Measurements from ENCODE around the gene RALGDS. TPM values are rescaled to one million over a fixed set of nuclear protein-coding genes. Genes with fewer than 3 reads are reported as not detected.
"Not testable (repeated sequence)": the region's sequence is repeated elsewhere in the genome, so short reads cannot be mapped to it uniquely, and the experiment has no call there.

Gene RALGDS
- total RNA-seq, 5 donors from 2014 or later (not counting 1 experiment from before 2014, with no cell fraction given): 81.0 to 161 (median 137) TPM

- Mint-ChIP-seq H3K4me3 (no peak overlapping the region), H3K9me3 (no peaks in the 10 kb centered on the region), H3K27ac (no peak overlapping the region), H3K27me3 (no peaks in the 10 kb centered on the region), H3K36me3 (peaks cover under 1% of the 10 kb centered on the region), H3K4me1 (peaks cover 23 to 31% (median 27%) of the 10 kb centered on the region in 3 donors)
- CTCF ChIA-PET: no interaction called here
- Histone ChIP-seq H3K4me1 (ENCODE audit: control insufficient read depth in 1 of 2, extremely low read depth in 1 of 2, insufficient read depth in 2 of 2, low read length in 2 of 2) (peaks cover 23 to 29% of the 10 kb centered on the region in 2 experiments), H3K27ac (ENCODE audit: low read length) (no peak overlapping the region), H3K27me3 (replicated peaks in 1 of 2; ENCODE audit: control insufficient read depth in 2 of 2, extremely low read depth in 1 of 2, insufficient read depth in 2 of 2, low read length in 1 of 2) (no peaks in the 10 kb centered on the region), H3K36me3 (ENCODE audit: control insufficient read depth in 2 of 2, extremely low read depth in 1 of 2, insufficient read depth in 1 of 2, low read length in 1 of 2) (peaks cover under 1 to 4% of the 10 kb centered on the region in 2 donors), H3K4me3 (ENCODE audit: control insufficient read depth in 1 of 2, extremely low read depth in 1 of 2, low read length in 1 of 2) (no peak overlapping the region), H3K9me3 (no peaks in the 10 kb centered on the region)
- WGBS (ENCODE audit: insufficient coverage): 80% methylated on average over 7 of the region's 8 CpGs
- no peak for ATAC-seq (replicated peaks in 1 of 4)
- DNase-seq: no peak
- POLR2A ChIA-PET: interaction anchor here in 1 of 2 donors (0.5 kb wide), 1 partner anchor 958 kb away, joined by 3 read pairs; no protein-coding TSS in a partner anchor
Observed at GRCh38 chr9:133063159-133063499, 57.9 kb downstream of the RALGDS start.

- H3K4me3 Mint-ChIP-seq; POLR2A ChIA-PET; H3K9me3 Mint-ChIP-seq; H3K27me3 Mint-ChIP-seq; H3K36me3 Mint-ChIP-seq; ATAC-seq (replicated peaks in 1 of 4); H3K27ac ChIP-seq (ENCODE audit: low read length); DNase-seq; CTCF ChIA-PET; H3K9me3 ChIP-seq; H3K4me3 ChIP-seq (ENCODE audit: control insufficient read depth in 1 of 2, extremely low read depth in 1 of 2, low read length in 1 of 2); H3K36me3 ChIP-seq (ENCODE audit: control insufficient read depth in 2 of 2, extremely low read depth in 1 of 2, insufficient read depth in 1 of 2, low read length in 1 of 2); H3K27ac Mint-ChIP-seq; H3K27me3 ChIP-seq (replicated peaks in 1 of 2; ENCODE audit: control insufficient read depth in 2 of 2, extremely low read depth in 1 of 2, insufficient read depth in 2 of 2, low read length in 1 of 2): not testable (repeated sequence)
- H3K4me1 Mint-ChIP-seq: peaks cover 29 to 35% (median 32%) of the 10 kb centered on the region in 3 donors
- H3K4me1 ChIP-seq (ENCODE audit: control insufficient read depth in 1 of 2, extremely low read depth in 1 of 2, insufficient read depth in 2 of 2, low read length in 2 of 2): peaks cover 28 to 35% of the 10 kb centered on the region in 2 experiments
- no CpG with 5 or more reads among the region's 8 CpGs for WGBS (ENCODE audit: insufficient coverage)
Observed at GRCh38 chr9:133062569-133062968, 58.5 kb downstream of the RALGDS start.

GRCh38 chr9:133061764-133062145 lies 59.3 kb downstream of the RALGDS start, which contains the start of gene CEL:
Gene CEL (plus strand): TSS chr9:133061981. CDS start chr9:133062003, 22 bp downstream.
- H3K36me3 Mint-ChIP-seq; H3K27me3 ChIP-seq (replicated peaks in 1 of 2; ENCODE audit: control insufficient read depth in 2 of 2, extremely low read depth in 1 of 2, insufficient read depth in 2 of 2, low read length in 1 of 2); ATAC-seq (replicated peaks in 1 of 4); H3K9me3 ChIP-seq; DNase-seq; H3K9me3 Mint-ChIP-seq; POLR2A ChIA-PET; H3K27ac ChIP-seq (ENCODE audit: low read length); H3K4me3 ChIP-seq (ENCODE audit: control insufficient read depth in 1 of 2, extremely low read depth in 1 of 2, low read length in 1 of 2); H3K27ac Mint-ChIP-seq; CTCF ChIA-PET; H3K27me3 Mint-ChIP-seq; H3K36me3 ChIP-seq (ENCODE audit: control insufficient read depth in 2 of 2, extremely low read depth in 1 of 2, insufficient read depth in 1 of 2, low read length in 1 of 2): not testable (repeated sequence)
- H3K4me1 Mint-ChIP-seq: peaks cover 37 to 38% (median 37%) of the 10 kb centered on the region in 3 donors
- peaks cover 36 to 43% of the 10 kb centered on the region in 2 experiments for H3K4me1 ChIP-seq (ENCODE audit: control insufficient read depth in 1 of 2, extremely low read depth in 1 of 2, insufficient read depth in 2 of 2, low read length in 2 of 2)
- H3K4me3 Mint-ChIP-seq: peak within 1 kb of the TSS in 1 of 3 donors; percentile 68
- no CpG with 5 or more reads among the region's 9 CpGs for WGBS (ENCODE audit: insufficient coverage)

GRCh38 chr9:133061019-133061763 lies 59.8 kb downstream of the RALGDS start:
- peaks cover 11% of the 10 kb centered on the region for H3K36me3 Mint-ChIP-seq
- peaks cover 0 to 11% of the 10 kb centered on the region in 2 donors for H3K36me3 ChIP-seq (ENCODE audit: control insufficient read depth in 2 of 2, extremely low read depth in 1 of 2, insufficient read depth in 1 of 2, low read length in 1 of 2)
- CTCF ChIA-PET; ATAC-seq (replicated peaks in 1 of 4); H3K27me3 ChIP-seq (replicated peaks in 1 of 2; ENCODE audit: control insufficient read depth in 2 of 2, extremely low read depth in 1 of 2, insufficient read depth in 2 of 2, low read length in 1 of 2); POLR2A ChIA-PET; H3K9me3 Mint-ChIP-seq; H3K27me3 Mint-ChIP-seq; H3K4me3 ChIP-seq (ENCODE audit: control insufficient read depth in 1 of 2, extremely low read depth in 1 of 2, low read length in 1 of 2); H3K9me3 ChIP-seq; H3K27ac Mint-ChIP-seq; H3K27ac ChIP-seq (ENCODE audit: low read length); DNase-seq: not testable (repeated sequence)
- H3K4me1 Mint-ChIP-seq: peaks cover 42 to 44% (median 42%) of the 10 kb centered on the region in 3 donors
- WGBS (ENCODE audit: insufficient coverage): 80% methylated on average over 9 of the region's 14 CpGs
- H3K4me1 ChIP-seq (ENCODE audit: control insufficient read depth in 1 of 2, extremely low read depth in 1 of 2, insufficient read depth in 2 of 2, low read length in 2 of 2): peaks cover 42 to 49% of the 10 kb centered on the region in 2 experiments
- H3K4me3 Mint-ChIP-seq: peak overlapping the region in 1 of 3 donors; percentile 68

GRCh38 chr9:133060417-133060841 lies 60.6 kb downstream of the RALGDS start:
- Histone ChIP-seq H3K9me3 (no peaks in the 10 kb centered on the region), H3K27ac (ENCODE audit: low read length) (no peak overlapping the region), H3K4me1 (ENCODE audit: control insufficient read depth in 1 of 2, extremely low read depth in 1 of 2, insufficient read depth in 2 of 2, low read length in 2 of 2) (peaks cover 49 to 56% of the 10 kb centered on the region in 2 experiments), H3K36me3 (ENCODE audit: control insufficient read depth in 2 of 2, extremely low read depth in 1 of 2, insufficient read depth in 1 of 2, low read length in 1 of 2) (peaks cover 0 to 17% of the 10 kb centered on the region in 2 donors), H3K27me3 (replicated peaks in 1 of 2; ENCODE audit: control insufficient read depth in 2 of 2, extremely low read depth in 1 of 2, insufficient read depth in 2 of 2, low read length in 1 of 2) (no peaks in the 10 kb centered on the region), H3K4me3 (ENCODE audit: control insufficient read depth in 1 of 2, extremely low read depth in 1 of 2, low read length in 1 of 2) (peak overlapping the region in 1 of 2 donors; percentile 23)
- DNase-seq (peak in 4 of 35 experiments; percentile 7 to 21 (median 14)), ATAC-seq (replicated peaks in 1 of 4) (peak in 3 of 4 experiments; percentile 17 to 35 (median 26))
- peaks cover 44 to 47% (median 46%) of the 10 kb centered on the region in 3 donors for H3K4me1 Mint-ChIP-seq
- H3K9me3 Mint-ChIP-seq: no peaks in the 10 kb centered on the region
- CTCF ChIA-PET: interaction anchor here in 1 of 2 donors (0.7 kb wide), 1 partner anchor 1246 kb away, joined by 5 read pairs; no protein-coding TSS in a partner anchor
- no peak overlapping the region for H3K27ac Mint-ChIP-seq
- H3K36me3 Mint-ChIP-seq: peaks cover 16% of the 10 kb centered on the region
- no peaks in the 10 kb centered on the region for H3K27me3 Mint-ChIP-seq
- peak overlapping the region in 1 of 3 donors; percentile 68 for H3K4me3 Mint-ChIP-seq
- no CpG with 5 or more reads among the region's 6 CpGs for WGBS (ENCODE audit: insufficient coverage)
- POLR2A ChIA-PET: no interaction called here

GRCh38 chr9:133059623-133060022 lies 61.4 kb downstream of the RALGDS start:
- Mint-ChIP-seq H3K27me3 (no peaks in the 10 kb centered on the region), H3K4me3 (peak overlapping the region in 2 of 3 donors; percentile 34 to 68), H3K27ac (peak overlapping the region; percentile 46 to 64), H3K9me3 (no peaks in the 10 kb centered on the region), H3K36me3 (peaks cover 18% of the 10 kb centered on the region), H3K4me1 (peaks cover 44 to 47% (median 46%) of the 10 kb centered on the region in 3 donors)
- no peaks in the 10 kb centered on the region for H3K27me3 ChIP-seq (replicated peaks in 1 of 2; ENCODE audit: control insufficient read depth in 2 of 2, extremely low read depth in 1 of 2, insufficient read depth in 2 of 2, low read length in 1 of 2)
- peaks cover 49 to 56% of the 10 kb centered on the region in 2 experiments for H3K4me1 ChIP-seq (ENCODE audit: control insufficient read depth in 1 of 2, extremely low read depth in 1 of 2, insufficient read depth in 2 of 2, low read length in 2 of 2)
- POLR2A ChIA-PET: no interaction called here
- peak in 1 of 35 experiments; percentile 20 for DNase-seq
- no peaks in the 10 kb centered on the region for H3K9me3 ChIP-seq
- ATAC-seq (replicated peaks in 1 of 4): peak in 1 of 4 experiments; percentile 35
- CTCF ChIA-PET: interaction anchor here in 1 of 2 donors (0.6 kb wide), 1 partner anchor 123 kb away, joined by 3 read pairs; no protein-coding TSS in a partner anchor
- peaks cover 0 to 25% of the 10 kb centered on the region in 2 donors for H3K36me3 ChIP-seq (ENCODE audit: control insufficient read depth in 2 of 2, extremely low read depth in 1 of 2, insufficient read depth in 1 of 2, low read length in 1 of 2)
- 57% methylated on average over 5 of the region's 7 CpGs for WGBS (ENCODE audit: insufficient coverage)
- H3K4me3 ChIP-seq (ENCODE audit: control insufficient read depth in 1 of 2, extremely low read depth in 1 of 2, low read length in 1 of 2): peak overlapping the region in 1 of 2 donors; percentile 47
- no peak overlapping the region for H3K27ac ChIP-seq (ENCODE audit: low read length)
